HCT116 (cell line): Measurements from ENCODE around the gene SLC4A4. TPM values are rescaled to one million over a fixed set of nuclear protein-coding genes. Genes with fewer than 3 reads are reported as not detected.

Experiments
- ATAC-seq: fragments of 200-7000 bp; cut with Tn5 transposase; 2 replicates; pipeline ENCODE4 v1.9.1; 2020; ENCODE audit warnings: mild to moderate bottlenecking, moderate library complexity
- BruUV-seq: library from RNA; stranded (reverse); fragments of 400-500 nt; replicated peaks from 2 replicates; lab custom pipeline; 2021; lab: Mats Ljungman, UMichigan
- CTCF ChIA-PET: fragments of 300-600 bp; sonication (Branson Sonifier 250); formaldehyde crosslinking; loops from one replicate; lab custom pipeline; 2021; ENCODE audit warnings: antibody characterized with exemption; lab: Charles Lee
- POLR2A ChIA-PET: fragments of 300-600, 350-600 bp; sonication (Branson Sonifier 250); formaldehyde crosslinking; loops from one replicate; lab custom pipeline; 2021; ENCODE audit warnings: antibody characterized with exemption; lab: Charles Lee
- RAD21 ChIA-PET, 2 experiments: fragments of 300-600 bp; sonication (Branson Sonifier 250); formaldehyde crosslinking; loops; one replicate each; lab custom pipeline; 2023; ENCODE audit warnings: low total read pairs in 2 of 2; ENCODE audit not compliant: uncharacterized antibody in 2 of 2, unreplicated experiment in 2 of 2, low non-redundant PET in 1 of 2; lab: Charles Lee
- DNase-seq: peaks from one replicate; pipeline ENCODE4 v3.0.0-alpha.2; 2010; ENCODE audit warnings: low read depth, low spot score
- H2AFZ ChIP-seq: fragments of 200-600 bp; shearing (Covaris generic), sonication (generic); 2 replicates; pipeline ENCODE4 v1.6.1; 2017; ENCODE audit warnings: low read depth, mixed run types, mixed read lengths, antibody characterized with exemption, low read length; ENCODE audit not compliant: poor library complexity, severe bottlenecking
- H3K27ac ChIP-seq: 2 replicates; pipeline ENCODE4 v1.5.1; 2012; ENCODE audit warnings: low read depth, low read length
- H3K27me3 ChIP-seq: fragments of 200-600 bp; sonication (generic); 2 replicates; pipeline ENCODE4 v1.6.1; 2016; ENCODE audit warnings: mixed run types, low read length, mixed read lengths; ENCODE audit not compliant: insufficient read depth
- H3K36me3 ChIP-seq, 2 experiments: fragments of 200-500 bp in 1 of 2; fragments of 200-600 bp in 1 of 2; sonication (Bioruptor generic) in 1 of 2; sonication (generic) in 1 of 2; 2 replicates each; pipeline versions ENCODE4 v1.5.1 to v1.6.1; 2014 to 2016; ENCODE audit warnings: low read length in 2 of 2, inconsistent platforms in 1 of 2, mixed read lengths in 1 of 2, mixed run types in 1 of 2; ENCODE audit not compliant: insufficient read depth in 2 of 2, control insufficient read depth in 1 of 2
- H3K4me1 ChIP-seq, 2 experiments: fragments of 200-600 bp in 1 of 2; sonication (generic) in 1 of 2; 2 replicates each; pipeline versions ENCODE4 v1.5.1 to v1.6.1; 2012 to 2017; ENCODE audit warnings: low read length in 2 of 2, inconsistent platforms in 1 of 2, mild to moderate bottlenecking in 1 of 2, mixed read lengths in 1 of 2, mixed run types in 1 of 2, moderate library complexity in 1 of 2; ENCODE audit not compliant: insufficient read depth in 2 of 2, control insufficient read depth in 1 of 2
- H3K4me2 ChIP-seq: fragments of 200-600 bp; sonication (generic); 2 replicates; pipeline ENCODE4 v1.6.1; 2017; ENCODE audit warnings: mixed run types, low read length, mixed read lengths
- H3K4me3 ChIP-seq, 2 experiments: fragments of 200-600 bp in 1 of 2; sonication (generic) in 1 of 2; replicated peaks in 1 of 2; 2 replicates each; pipeline ENCODE4 v1.5.1; 2011 to 2016; ENCODE audit warnings: low read length in 2 of 2, control low read depth in 1 of 2, low read depth in 1 of 2, mild to moderate bottlenecking in 1 of 2, mixed read lengths in 1 of 2, mixed run types in 1 of 2
- H3K79me2 ChIP-seq: fragments of 200-600 bp; sonication (generic); 2 replicates; pipeline ENCODE4 v1.6.1; 2017; ENCODE audit warnings: mild to moderate bottlenecking, mixed run types, low read length, moderate library complexity, mixed read lengths; ENCODE audit not compliant: insufficient read depth
- H3K9ac ChIP-seq: fragments of 200-600 bp; sonication (generic); 2 replicates; pipeline ENCODE4 v1.6.1; 2016; ENCODE audit warnings: low read length, mixed read lengths
- H3K9me2 ChIP-seq: fragments of 200-600 bp; sonication (generic), shearing (Covaris generic); 2 replicates; pipeline ENCODE4 v1.6.1; 2017; ENCODE audit warnings: mixed run types, mild to moderate bottlenecking, moderate library complexity; ENCODE audit not compliant: insufficient read depth
- H3K9me3 ChIP-seq, 2 experiments: fragments of 200-500 bp in 1 of 2; fragments of 200-600 bp in 1 of 2; sonication (Bioruptor generic) in 1 of 2; sonication (generic) in 1 of 2; 2 replicates each; pipeline ENCODE4 v1.6.1; 2014 to 2017; ENCODE audit warnings: low read length in 2 of 2, mixed read lengths in 2 of 2, inconsistent platforms in 1 of 2, low read depth in 1 of 2, mild to moderate bottlenecking in 1 of 2, mixed run types in 1 of 2, moderate library complexity in 1 of 2; ENCODE audit not compliant: control insufficient read depth in 1 of 2, insufficient read depth in 1 of 2
- H4K20me1 ChIP-seq: fragments of 200-600 bp; sonication (generic), shearing (Covaris generic); 2 replicates; pipeline ENCODE4 v1.6.1; 2017; ENCODE audit warnings: mixed run types, mild to moderate bottlenecking, moderate library complexity; ENCODE audit not compliant: insufficient read depth
- CBX3 ChIP-seq: IDR thresholded peaks from 2 replicates; pipeline ENCODE4 v1.6.1; 2012; ENCODE audit warnings: low read depth
- EGR1 ChIP-seq: IDR thresholded peaks from 2 replicates; pipeline ENCODE4 v1.6.1; 2012; ENCODE audit warnings: low read depth
- ELF1 ChIP-seq: IDR thresholded peaks from 2 replicates; pipeline ENCODE4 v1.6.1; 2012; ENCODE audit warnings: low read depth, borderline replicate concordance
- EZH2 ChIP-seq: fragments of 200-600 bp; sonication (generic); IDR thresholded peaks from 2 replicates; pipeline ENCODE4 v1.6.1; 2017; ENCODE audit warnings: antibody characterized with exemption, mixed run types
- EZH2phosphoT487 ChIP-seq: fragments of 200-600 bp; IDR thresholded peaks from 2 replicates; pipeline ENCODE4 v1.6.1; 2018; ENCODE audit warnings: antibody characterized with exemption, borderline replicate concordance
- FOSL1 ChIP-seq: IDR thresholded peaks from 2 replicates; pipeline ENCODE4 v1.6.1; 2012; ENCODE audit warnings: low read depth
- POLR2A ChIP-seq: IDR thresholded peaks from 2 replicates; pipeline ENCODE4 v1.7.0; 2011; ENCODE audit warnings: borderline replicate concordance; ENCODE audit not compliant: insufficient read depth, insufficient read length; ENCODE audit errors: extremely low read depth
- POLR2AphosphoS5 ChIP-seq: IDR thresholded peaks from 2 replicates; pipeline ENCODE4 v1.6.1; 2011; ENCODE audit warnings: mild to moderate bottlenecking, low read depth, low read length, moderate library complexity
- RAD21 ChIP-seq: IDR thresholded peaks from 2 replicates; pipeline ENCODE4 v1.6.1; 2012; ENCODE audit warnings: low read depth, mild to moderate bottlenecking
- REST ChIP-seq: IDR thresholded peaks from 2 replicates; pipeline ENCODE4 v1.6.1; 2012; ENCODE audit warnings: low read depth
- SIN3A ChIP-seq: IDR thresholded peaks from 2 replicates; pipeline ENCODE4 v1.6.1; 2012; ENCODE audit warnings: low read depth
- SP1 ChIP-seq: IDR thresholded peaks from 2 replicates; pipeline ENCODE4 v1.6.1; 2012; ENCODE audit warnings: low read depth
- SRF ChIP-seq: IDR thresholded peaks from 2 replicates; pipeline ENCODE4 v1.6.1; 2012; ENCODE audit warnings: low read depth
- TCF7L2 ChIP-seq: IDR thresholded peaks from 2 replicates; pipeline ENCODE4 v1.7.0; 2011; ENCODE audit warnings: borderline replicate concordance, inconsistent platforms; ENCODE audit not compliant: insufficient read depth, insufficient read length; ENCODE audit errors: extremely low read depth
- YY1 ChIP-seq: IDR thresholded peaks from 2 replicates; pipeline ENCODE4 v1.6.1; 2011; ENCODE audit warnings: low read length, low read depth, moderate library complexity, mild to moderate bottlenecking; ENCODE audit not compliant: insufficient replicate concordance; ENCODE audit errors: extremely low read depth
- ZFX ChIP-seq: fragments of 450-650 bp; IDR thresholded peaks from 2 replicates; pipeline ENCODE4 v1.6.1; 2017
- ZNF274 ChIP-seq: fragments of 200-500 bp; sonication (Bioruptor generic); IDR thresholded peaks from 2 replicates; pipeline ENCODE4 v1.6.1; 2014; ENCODE audit warnings: mild to moderate bottlenecking, low read depth, low read length, inconsistent platforms
- intact Hi-C: fragments of 100-400 bp; cut with micrococcal nuclease; formaldehyde crosslinking; loops from 2 replicates; pipeline ENCODE4 v1.10.0; 2022
- total RNA-seq: library from RNA; stranded (reverse); gene quantifications from one replicate; pipeline ENCODE4 v1.2.1, GENCODE V29; 2021; ENCODE audit not compliant: unreplicated experiment
- TF ChIP-seq, protein P1 (sequence below): IDR thresholded peaks from 2 replicates; pipeline ENCODE4 v1.6.1; 2011; ENCODE audit warnings: mild to moderate bottlenecking, low read length, moderate library complexity; ENCODE audit not compliant: insufficient replicate concordance; ENCODE audit errors: extremely low read depth
- TF ChIP-seq, protein P2 (sequence below), 3 experiments: fragments of 200-600 bp in 1 of 3; sonication (generic) in 1 of 3; IDR thresholded peaks in 2 of 3; conservative IDR thresholded peaks in 1 of 3; 2 replicates each; pipeline ENCODE4 v1.5.1; 2012 to 2017; ENCODE audit warnings: low read depth in 2 of 3, low read length in 2 of 3, antibody characterized with exemption in 1 of 3, borderline replicate concordance in 1 of 3, control low read depth in 1 of 3, mild to moderate bottlenecking in 1 of 3, mixed read lengths in 1 of 3, mixed run types in 1 of 3, moderate library complexity in 1 of 3; ENCODE audit not compliant: insufficient read depth in 1 of 3

SLC4A4 gene
- total RNA-seq, 1 experiment from 2014 or later, result 0.30 TPM

DNA sequence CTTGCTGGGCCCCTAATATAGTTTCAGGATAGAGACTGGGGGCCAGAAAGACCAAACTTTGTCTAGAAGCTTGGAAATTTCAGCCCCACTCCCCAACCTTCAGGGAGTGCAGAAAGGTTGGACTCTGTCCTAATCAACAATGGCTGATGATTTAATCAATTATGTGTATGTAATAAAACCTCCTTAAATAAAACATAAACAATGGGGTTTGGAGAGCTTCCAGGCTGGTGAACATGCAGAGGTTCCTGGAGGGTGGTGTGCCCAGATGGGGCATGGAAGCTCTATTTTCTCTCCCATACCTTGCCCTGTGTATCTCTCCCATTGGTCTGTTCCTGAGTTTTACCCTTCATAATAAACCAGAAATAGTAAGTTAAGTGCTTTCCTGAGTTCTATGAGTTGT, 270.8 kb downstream of the SLC4A4 start:
- Histone ChIP-seq H3K36me3 (no peaks in the 10 kb centered on the region), H3K79me2 (no peaks in the 10 kb centered on the region), H4K20me1 (no peaks in the 10 kb centered on the region), H3K9me2 (no peaks in the 10 kb centered on the region), H2AFZ (no peak overlapping the region), H3K27me3 (no peaks in the 10 kb centered on the region), H3K4me3 (no peak overlapping the region), H3K9me3 (no peaks in the 10 kb centered on the region), H3K9ac (no peak overlapping the region), H3K4me1 (0 out of 4 replicates have a peak, but pooled peaks cover 0 to 3% of the 10 kb centered on the region in 2 experiments)
- RAD21 ChIA-PET, result no interaction called here
- CTCF ChIA-PET, result no interaction called here
- no peak for ATAC-seq
- intact Hi-C loops, result no loop called here
- POLR2A ChIA-PET, result no interaction called here
- TF ChIP-seq CBX3, result no peak
- TF ChIP-seq SIN3A, result no peak
- TF ChIP-seq RAD21, result no peak
- TF ChIP-seq EGR1, result no peak
- TF ChIP-seq ZFX, result no peak
- TF ChIP-seq POLR2A, result no peak
- no peak for TF ChIP-seq ZNF274
- no peak for TF ChIP-seq SP1
- no peak for TF ChIP-seq FOSL1
- TF ChIP-seq, protein P1, sequence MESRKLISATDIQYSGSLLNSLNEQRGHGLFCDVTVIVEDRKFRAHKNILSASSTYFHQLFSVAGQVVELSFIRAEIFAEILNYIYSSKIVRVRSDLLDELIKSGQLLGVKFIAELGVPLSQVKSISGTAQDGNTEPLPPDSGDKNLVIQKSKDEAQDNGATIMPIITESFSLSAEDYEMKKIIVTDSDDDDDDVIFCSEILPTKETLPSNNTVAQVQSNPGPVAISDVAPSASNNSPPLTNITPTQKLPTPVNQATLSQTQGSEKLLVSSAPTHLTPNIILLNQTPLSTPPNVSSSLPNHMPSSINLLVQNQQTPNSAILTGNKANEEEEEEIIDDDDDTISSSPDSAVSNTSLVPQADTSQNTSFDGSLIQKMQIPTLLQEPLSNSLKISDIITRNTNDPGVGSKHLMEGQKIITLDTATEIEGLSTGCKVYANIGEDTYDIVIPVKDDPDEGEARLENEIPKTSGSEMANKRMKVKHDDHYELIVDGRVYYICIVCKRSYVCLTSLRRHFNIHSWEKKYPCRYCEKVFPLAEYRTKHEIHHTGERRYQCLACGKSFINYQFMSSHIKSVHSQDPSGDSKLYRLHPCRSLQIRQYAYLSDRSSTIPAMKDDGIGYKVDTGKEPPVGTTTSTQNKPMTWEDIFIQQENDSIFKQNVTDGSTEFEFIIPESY, result no peak
- TF ChIP-seq POLR2AphosphoS5, result no peak
- no peak for TF ChIP-seq REST
- TF ChIP-seq EZH2phosphoT487, result no peak
- no peak for TF ChIP-seq YY1
- TF ChIP-seq TCF7L2, result no peak
- no peak for TF ChIP-seq SRF
- TF ChIP-seq ELF1, result no peak
- TF ChIP-seq, protein P2, sequence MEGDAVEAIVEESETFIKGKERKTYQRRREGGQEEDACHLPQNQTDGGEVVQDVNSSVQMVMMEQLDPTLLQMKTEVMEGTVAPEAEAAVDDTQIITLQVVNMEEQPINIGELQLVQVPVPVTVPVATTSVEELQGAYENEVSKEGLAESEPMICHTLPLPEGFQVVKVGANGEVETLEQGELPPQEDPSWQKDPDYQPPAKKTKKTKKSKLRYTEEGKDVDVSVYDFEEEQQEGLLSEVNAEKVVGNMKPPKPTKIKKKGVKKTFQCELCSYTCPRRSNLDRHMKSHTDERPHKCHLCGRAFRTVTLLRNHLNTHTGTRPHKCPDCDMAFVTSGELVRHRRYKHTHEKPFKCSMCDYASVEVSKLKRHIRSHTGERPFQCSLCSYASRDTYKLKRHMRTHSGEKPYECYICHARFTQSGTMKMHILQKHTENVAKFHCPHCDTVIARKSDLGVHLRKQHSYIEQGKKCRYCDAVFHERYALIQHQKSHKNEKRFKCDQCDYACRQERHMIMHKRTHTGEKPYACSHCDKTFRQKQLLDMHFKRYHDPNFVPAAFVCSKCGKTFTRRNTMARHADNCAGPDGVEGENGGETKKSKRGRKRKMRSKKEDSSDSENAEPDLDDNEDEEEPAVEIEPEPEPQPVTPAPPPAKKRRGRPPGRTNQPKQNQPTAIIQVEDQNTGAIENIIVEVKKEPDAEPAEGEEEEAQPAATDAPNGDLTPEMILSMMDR (IDR thresholded peaks at IDR 0.05 in 2 of 3, conservative IDR thresholded peaks at IDR 0.05 in 1 of 3; ENCODE audit: borderline replicate concordance in 1 of 3, insufficient read depth in 1 of 3, low read depth in 2 of 3, low read length in 2 of 3), result no peak
- TF ChIP-seq EZH2, result no peak
- TF ChIP-seq, all 23 proteins: peak for 0
- BruUV-seq, result no TSS peak
- H3K4me2 ChIP-seq, result no peak overlapping the region
- no peak overlapping the region for H3K27ac ChIP-seq
- DNase-seq, result no peak
